G401.6 (cell line): Measurements from ENCODE around the gene C10orf62.
A peak's percentile ranks its signal among the peaks of the same experiment; 100 is the strongest.
"Not testable (repeated sequence)": the region's sequence is repeated elsewhere in the genome, so short reads cannot be mapped to it uniquely, and the experiment has no call there.

Experiments
- FAIRE-seq: peaks from 2 replicates; lab custom pipeline; 2012; peaks lifted over from hg19 to GRCh38; lab: Jason Lieb, UNC

Gene C10orf62, protein sequence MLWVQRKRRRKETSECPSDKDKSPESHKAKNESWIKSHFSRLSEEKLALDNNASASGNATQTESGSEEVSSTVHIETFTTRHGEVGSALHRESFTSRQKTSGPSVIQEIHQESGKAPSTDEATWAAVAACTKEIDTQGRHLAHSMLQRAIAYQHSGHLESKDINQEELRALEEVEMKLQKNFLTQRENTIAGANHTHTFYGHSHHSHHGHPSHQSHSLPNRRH

GRCh38 chr10:97589479-97589878 is at the start of gene C10orf62:
Gene C10orf62 (plus strand): TSS chr10:97589721. CDS start chr10:97589898, 177 bp downstream.
- FAIRE-seq = no peak

- FAIRE-seq = no peak
Observed at GRCh38 chr10:97540669-97541500, 48.6 kb upstream of the C10orf62 start.

DNA sequence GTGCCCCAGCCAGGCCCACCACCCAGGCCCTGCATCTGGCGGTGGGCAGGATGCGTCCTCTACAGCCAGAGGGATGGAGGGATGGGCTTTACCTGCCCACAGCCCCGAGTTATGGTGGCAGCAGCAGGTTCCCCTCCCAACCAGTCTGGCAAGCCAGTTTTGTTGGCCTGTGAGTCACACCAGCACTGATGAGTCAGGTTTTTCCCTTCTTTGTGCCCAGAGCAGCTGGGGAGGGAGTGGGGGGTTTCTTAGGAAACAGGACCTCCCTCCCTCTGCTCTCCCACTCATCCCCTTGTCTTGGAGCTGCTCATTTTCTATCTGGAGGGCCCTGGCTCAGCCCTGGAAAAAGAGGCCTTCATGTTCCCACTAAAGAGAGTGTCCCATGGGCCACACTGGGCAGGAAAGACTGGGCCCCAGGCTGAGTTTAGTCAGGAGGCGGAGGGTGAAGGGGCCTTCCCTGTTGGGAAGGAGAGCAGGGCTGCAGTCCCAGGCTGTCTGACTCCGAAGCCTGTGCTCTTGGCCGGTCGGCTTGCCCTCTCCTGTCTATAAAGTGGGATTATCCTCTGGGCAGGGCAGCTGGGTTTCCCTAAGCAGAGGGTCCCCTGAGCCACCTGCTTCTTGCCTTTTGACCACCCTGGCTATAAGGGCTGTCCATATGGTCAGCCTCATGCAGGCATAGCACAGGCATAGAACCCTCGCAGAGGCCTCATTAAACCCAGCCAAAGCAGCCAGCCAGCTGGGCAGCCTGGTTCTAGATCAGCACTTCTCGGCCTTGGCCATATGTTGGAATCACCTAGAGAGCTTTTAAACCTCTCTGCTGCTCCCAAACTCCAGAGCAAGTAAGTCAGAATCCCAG is 47.1 kb upstream of the C10orf62 start:
- FAIRE-seq = no peak

GRCh38 chr10:97543025-97543546 is 46.4 kb upstream of the C10orf62 start:
- no peak for FAIRE-seq

DNA sequence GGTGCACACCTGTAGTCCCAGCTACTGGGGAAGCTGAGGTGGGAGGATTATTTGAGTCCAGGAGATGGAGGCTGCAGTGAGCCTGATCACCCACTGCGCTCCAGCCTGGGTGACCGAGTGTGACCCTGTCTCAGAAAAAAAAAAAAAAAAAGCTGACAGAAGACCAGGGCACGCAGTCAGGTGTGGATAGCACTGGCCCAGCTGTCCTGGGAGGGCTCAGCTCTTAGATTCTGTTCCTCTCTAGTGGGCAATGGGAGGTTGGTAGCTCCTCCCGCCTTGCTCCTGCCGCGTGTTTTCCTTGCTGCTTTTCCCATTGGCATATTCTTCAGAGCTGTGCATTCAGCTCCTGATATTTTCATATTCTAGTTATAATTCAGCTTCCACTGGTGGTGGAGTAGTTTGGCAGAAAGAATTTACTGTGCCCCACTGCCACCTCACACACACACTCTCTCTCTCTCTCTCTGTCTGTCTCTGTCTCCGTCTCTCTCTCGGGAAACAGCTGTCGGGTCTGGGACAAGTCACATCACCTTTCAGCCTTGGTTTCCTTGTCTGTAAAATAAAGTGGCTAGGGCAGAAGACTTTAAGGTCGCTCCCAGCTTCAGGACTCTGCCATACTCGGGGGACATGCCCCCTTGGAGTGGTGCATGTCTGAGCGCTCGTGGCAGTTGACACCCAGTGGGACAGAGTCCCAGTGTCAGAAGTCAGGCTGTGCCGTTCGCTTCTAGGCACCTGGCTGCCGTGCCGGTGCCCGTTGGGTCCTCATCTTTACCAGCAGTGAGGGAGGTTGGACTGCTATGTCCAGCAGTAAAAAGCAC is 42.9 kb upstream of the C10orf62 start:
- FAIRE-seq = no peak

DNA sequence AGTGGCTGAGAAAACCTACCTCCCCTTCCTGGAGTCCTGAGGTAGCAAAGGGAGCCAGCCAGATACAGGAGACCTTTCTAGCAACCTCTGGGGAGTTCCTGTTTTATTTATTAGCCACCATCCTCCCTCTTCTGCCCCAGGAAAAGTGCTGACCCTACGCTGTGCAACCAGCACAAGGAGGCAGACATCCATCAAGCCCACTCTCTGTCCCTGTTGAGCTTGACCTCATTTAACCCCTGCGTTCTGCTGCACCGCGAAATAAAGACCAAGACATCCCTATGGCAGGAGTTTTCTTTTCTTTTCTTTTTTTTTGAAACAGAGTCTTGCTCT is 42.3 kb upstream of the C10orf62 start:
- no peak for FAIRE-seq

GRCh38 chr10:97547962-97548361 is 41.6 kb upstream of the C10orf62 start:
- FAIRE-seq = no peak

- FAIRE-seq = no peak
Observed at GRCh38 chr10:97548828-97549455, 40.6 kb upstream of the C10orf62 start.

DNA sequence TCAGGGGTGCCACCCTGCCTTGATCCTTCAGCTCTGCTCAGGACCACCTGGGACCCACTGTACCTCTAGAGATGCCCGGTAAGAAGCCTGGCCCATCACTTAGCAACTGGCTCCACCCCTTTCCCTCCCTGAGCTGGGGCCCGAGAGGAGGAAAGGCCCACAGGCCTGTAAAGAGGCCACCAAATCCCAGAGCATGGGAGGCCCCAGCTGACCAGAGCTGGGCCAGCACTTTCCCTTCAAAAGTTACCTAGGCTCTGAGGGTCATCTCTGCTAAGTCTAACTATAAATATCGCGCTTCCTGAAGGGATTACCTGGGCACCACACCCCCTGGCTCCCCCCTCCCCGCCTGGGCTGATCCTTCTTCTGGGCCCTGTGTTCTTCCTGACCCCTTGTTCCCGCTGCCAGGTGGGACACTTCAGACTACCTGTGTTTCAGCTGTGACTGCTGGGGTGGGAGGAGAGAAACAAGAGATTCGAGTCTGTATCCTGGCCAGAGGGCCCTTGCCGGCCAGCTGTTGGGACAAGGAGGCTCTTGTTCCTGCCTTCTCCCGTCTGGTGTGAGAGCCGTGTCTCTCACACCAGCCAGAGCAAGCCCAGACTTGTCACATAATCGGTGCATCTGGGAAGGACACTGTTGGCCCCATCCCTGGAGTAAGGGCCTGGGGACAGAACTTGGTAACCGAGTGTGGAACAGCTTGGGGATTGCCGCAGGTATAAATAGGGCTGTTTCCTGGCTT is 39.8 kb upstream of the C10orf62 start:
- no peak for FAIRE-seq

GRCh38 chr10:97550336-97551149 is 39.0 kb upstream of the C10orf62 start:
- FAIRE-seq = no peak

- FAIRE-seq = no peak
Observed at GRCh38 chr10:97551271-97551670, 38.2 kb upstream of the C10orf62 start.

DNA sequence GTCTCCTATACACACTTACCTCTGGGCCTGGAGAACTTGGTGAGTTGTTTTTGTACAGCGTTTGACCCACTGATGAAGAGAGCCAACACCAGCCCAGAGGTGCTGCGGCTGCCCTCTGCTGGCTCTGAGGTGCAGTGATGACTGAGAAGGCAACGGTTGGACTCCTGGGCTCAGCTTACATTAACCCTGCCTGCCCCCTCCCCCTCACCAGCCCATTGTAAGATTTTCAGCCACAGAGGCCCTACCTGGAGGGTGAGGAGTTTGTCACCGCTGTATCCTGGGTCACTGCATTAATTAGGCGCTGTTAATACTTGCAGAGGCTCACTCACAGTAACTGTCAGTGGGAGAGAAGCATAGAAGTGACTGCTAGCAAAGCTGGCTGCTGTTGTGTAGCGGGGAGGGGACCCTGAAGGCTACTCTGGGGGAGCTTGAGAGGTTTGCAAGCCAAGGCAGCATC is 35.9 kb upstream of the C10orf62 start:
- FAIRE-seq = peak; percentile 73

DNA sequence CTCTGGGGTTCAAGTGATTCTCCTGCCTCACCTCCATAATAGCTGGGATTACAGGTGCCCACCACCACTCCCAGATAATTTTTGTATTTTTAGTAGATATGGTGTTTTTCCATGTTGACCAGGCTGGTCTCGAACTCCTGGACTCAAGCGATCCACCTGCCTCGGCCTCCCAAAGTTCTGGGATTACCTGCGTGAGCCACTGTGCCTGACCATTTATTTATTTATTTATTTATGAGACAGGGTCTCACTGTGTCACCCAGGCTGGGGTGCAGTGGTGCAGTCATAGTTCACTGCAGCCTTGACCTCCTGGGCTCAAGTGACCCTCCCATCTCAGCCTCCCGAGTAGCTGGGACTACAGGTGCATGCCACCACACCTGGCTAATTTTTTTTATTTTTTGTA is 35.2 kb upstream of the C10orf62 start:
- not testable (repeated sequence) for FAIRE-seq

DNA sequence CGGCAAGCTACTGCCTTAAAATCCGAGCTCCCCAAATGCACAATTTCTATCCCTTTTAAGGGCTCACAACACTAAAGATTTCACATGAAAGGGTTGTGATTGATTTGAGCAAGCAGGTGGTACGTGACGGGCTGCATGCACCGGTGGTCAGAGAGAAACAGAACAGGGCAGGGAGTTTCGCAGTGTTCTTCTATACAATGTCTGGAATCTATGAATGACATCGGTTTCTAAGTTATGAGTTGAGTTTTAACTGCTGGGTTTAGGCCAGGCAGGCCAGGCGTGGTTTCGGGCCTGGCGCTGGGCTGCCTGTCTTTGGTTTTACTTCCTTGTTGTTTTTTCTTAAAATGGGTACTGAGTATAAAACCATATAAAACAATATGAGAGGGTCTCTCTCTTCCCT is 34.0 kb upstream of the C10orf62 start:
- FAIRE-seq = not testable (repeated sequence)

- FAIRE-seq = not testable (repeated sequence)
Observed at GRCh38 chr10:97560731-97561381, 28.7 kb upstream of the C10orf62 start.

- FAIRE-seq = not testable (repeated sequence)
Observed at GRCh38 chr10:97561386-97562077, 28.0 kb upstream of the C10orf62 start.

GRCh38 chr10:97562329-97562728 is 27.2 kb upstream of the C10orf62 start:
- FAIRE-seq = not testable (repeated sequence)

DNA sequence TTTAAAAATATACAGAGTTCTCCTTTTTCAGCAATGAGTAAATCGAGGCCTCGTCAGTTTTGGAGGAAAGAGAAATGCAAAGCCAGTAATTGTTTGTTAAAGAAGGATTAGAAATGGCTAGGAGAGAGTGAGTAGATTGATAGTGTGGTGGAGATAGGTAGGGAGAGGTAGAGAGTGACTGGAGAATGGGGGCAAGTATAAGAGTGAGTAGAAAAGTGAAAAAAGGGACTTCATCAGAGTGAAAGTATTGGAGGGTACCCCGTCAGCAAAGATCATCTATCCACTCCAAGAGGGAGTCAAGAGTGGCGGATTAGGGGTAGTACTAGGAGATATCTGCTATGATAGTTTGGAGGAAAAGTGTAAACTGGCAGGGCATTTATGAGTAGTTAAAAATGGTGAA is 26.2 kb upstream of the C10orf62 start:
- no peak for FAIRE-seq
